Lower lobe of right lung (tissue), 2 donors: Measurements from ENCODE around the gene EFCAB7. TPM values are rescaled to one million over a fixed set of nuclear protein-coding genes. Genes with fewer than 3 reads are reported as not detected.

ENCODE experiments used
- ATAC-seq, 2 donors: fragments of 200-7000 bp; cut with Tn5 transposase; one replicate each; pipeline ENCODE4 v1.9.1; 2020 to 2022; ENCODE audit warnings: mild to moderate bottlenecking in 2 of 2, moderate library complexity in 2 of 2
- DNase-seq: peaks from one replicate; pipeline ENCODE4 v3.0.0-alpha.2; 2020
- H3K27ac ChIP-seq: fragments of 200-600 bp; one replicate; pipeline ENCODE4 v1.8.0; 2022
- H3K27me3 ChIP-seq: fragments of 200-600 bp; one replicate; pipeline ENCODE4 v1.8.0; 2022; ENCODE audit warnings: low read depth
- H3K36me3 ChIP-seq: fragments of 200-600 bp; one replicate; pipeline ENCODE4 v1.8.0; 2022; ENCODE audit warnings: mild to moderate bottlenecking
- H3K4me1 ChIP-seq: fragments of 200-600 bp; one replicate; pipeline ENCODE4 v1.8.0; 2022
- H3K4me3 ChIP-seq: fragments of 200-600 bp; one replicate; pipeline ENCODE4 v1.8.0; 2022; ENCODE audit warnings: mild to moderate bottlenecking
- H3K9me3 ChIP-seq: fragments of 200-600 bp; one replicate; pipeline ENCODE4 v1.8.0; 2022
- intact Hi-C: fragments of 100-400 bp; cut with DNase I; formaldehyde crosslinking; loops from one replicate; pipeline ENCODE4 v1.11.0; 2022
- total RNA-seq: library from RNA; stranded (reverse); fragmentation: NEBNext Ultra II Directional; extraction: Animal tissue kit (Norgen Biotek cat#: 25700); gene quantifications from one replicate; pipeline ENCODE4 v1.2.1, GENCODE V29; 2021
- TF ChIP-seq, protein P1 (sequence below): fragments of 200-600 bp; IDR thresholded peaks from one replicate; pipeline ENCODE4 v1.8.0; 2022; ENCODE audit warnings: antibody characterized with exemption, mild to moderate bottlenecking
- donor health status: DM: no; HTN: yes; CAD: no; lungs with severe emphysema.

Gene EFCAB7
- total RNA-seq, 1 donor from 2014 or later = 6.9 TPM

DNA sequence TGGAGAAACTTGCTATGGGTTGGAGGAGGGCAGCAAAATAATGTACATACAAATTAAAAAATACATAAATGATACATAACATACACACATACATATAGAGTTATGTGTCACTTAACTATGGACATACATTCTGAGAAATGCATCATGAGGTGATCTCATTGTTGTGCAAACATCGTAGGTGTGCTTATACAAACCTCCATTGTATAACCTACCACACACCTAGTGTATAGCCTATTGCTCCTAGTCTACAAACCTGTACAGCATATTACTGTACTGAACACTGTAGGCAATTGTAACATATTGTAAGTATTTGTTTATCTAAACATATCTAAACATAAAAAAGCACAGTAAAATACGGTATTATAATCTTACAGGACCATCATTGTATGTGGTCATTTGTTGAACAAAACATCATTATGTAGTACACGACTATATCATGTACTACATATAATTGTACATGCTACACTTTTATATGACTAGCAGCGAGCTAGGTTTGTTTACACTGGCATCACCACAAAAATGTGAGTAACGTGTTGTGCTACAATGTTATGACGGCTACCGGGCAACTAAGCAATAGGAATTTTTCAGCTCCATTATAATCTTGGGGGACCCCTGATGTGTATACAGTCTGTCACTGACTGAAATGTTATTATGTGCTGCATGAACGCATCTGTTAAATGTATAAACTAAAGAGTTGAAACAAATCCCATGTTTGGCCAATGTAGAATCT, 35.8 kb upstream of the EFCAB7 start:
- H3K36me3 ChIP-seq = no peaks in the 10 kb centered on the region
- no peak overlapping the region for H3K4me3 ChIP-seq
- no peaks in the 10 kb centered on the region for H3K4me1 ChIP-seq
- TF ChIP-seq, protein P1, sequence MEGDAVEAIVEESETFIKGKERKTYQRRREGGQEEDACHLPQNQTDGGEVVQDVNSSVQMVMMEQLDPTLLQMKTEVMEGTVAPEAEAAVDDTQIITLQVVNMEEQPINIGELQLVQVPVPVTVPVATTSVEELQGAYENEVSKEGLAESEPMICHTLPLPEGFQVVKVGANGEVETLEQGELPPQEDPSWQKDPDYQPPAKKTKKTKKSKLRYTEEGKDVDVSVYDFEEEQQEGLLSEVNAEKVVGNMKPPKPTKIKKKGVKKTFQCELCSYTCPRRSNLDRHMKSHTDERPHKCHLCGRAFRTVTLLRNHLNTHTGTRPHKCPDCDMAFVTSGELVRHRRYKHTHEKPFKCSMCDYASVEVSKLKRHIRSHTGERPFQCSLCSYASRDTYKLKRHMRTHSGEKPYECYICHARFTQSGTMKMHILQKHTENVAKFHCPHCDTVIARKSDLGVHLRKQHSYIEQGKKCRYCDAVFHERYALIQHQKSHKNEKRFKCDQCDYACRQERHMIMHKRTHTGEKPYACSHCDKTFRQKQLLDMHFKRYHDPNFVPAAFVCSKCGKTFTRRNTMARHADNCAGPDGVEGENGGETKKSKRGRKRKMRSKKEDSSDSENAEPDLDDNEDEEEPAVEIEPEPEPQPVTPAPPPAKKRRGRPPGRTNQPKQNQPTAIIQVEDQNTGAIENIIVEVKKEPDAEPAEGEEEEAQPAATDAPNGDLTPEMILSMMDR = no peak
- no peaks in the 10 kb centered on the region for H3K9me3 ChIP-seq
- intact Hi-C loops = no loop called here
- H3K27me3 ChIP-seq = no peaks in the 10 kb centered on the region
- H3K27ac ChIP-seq = no peak overlapping the region
- DNase-seq (no peak), ATAC-seq (peak; percentile 79 to 80)

- H3K36me3 ChIP-seq = no peaks in the 10 kb centered on the region
- TF ChIP-seq, protein P1 = no peak
- DNase-seq (no peak), ATAC-seq (no peak)
- H3K4me1 ChIP-seq = no peaks in the 10 kb centered on the region
- intact Hi-C loops = no loop called here
- no peaks in the 10 kb centered on the region for H3K9me3 ChIP-seq
- no peaks in the 10 kb centered on the region for H3K27me3 ChIP-seq
- H3K27ac ChIP-seq = no peak overlapping the region
- H3K4me3 ChIP-seq = no peak overlapping the region
These were observed 25.7 kb upstream of the EFCAB7 start for GRCh38 chr1:63497577-63497976.

DNA sequence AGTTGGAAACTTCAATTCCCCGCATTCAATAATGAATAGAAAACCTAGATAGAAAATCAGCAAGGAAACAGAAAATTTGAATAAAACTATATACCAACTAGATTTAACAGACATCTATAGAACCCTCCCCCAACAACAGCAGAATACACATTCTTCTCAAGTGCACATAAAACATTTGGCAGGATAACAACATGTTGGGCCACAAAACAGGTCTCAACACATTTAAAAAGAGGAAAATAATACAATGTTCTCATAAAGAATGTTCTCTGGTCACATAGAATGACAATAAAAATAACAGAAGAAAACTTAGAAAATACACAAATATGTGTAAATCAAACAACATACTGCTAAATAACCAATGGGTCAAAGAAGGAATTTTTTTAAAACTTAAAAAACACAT, 25.2 kb upstream of the EFCAB7 start:
- DNase-seq (no peak), ATAC-seq (no peak)
- Histone ChIP-seq H3K36me3 (no peaks in the 10 kb centered on the region), H3K4me1 (no peaks in the 10 kb centered on the region), H3K4me3 (no peak overlapping the region), H3K27ac (no peak overlapping the region), H3K9me3 (no peaks in the 10 kb centered on the region), H3K27me3 (no peaks in the 10 kb centered on the region)
- TF ChIP-seq, protein P1 = no peak
- intact Hi-C loops = no loop called here

DNA sequence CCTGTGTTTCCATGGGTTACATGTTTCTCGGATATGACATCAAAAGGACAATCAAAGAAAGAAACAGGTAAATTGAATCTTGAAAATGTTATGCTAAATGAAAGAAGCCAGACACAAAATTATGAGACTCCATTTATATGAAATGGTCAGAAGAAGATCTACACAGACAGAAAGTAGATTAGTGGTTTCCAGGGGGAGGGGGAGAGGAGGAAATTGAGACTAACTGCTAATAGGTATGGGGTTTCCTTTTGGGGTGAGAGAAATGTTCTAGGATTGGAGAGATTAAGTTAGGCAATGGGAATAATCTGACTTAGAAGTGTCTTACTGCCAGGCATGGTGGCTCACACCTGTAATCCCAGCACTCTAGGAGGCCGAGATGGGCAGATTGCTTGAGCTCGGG, 22.1 kb upstream of the EFCAB7 start:
- Histone ChIP-seq H3K27ac (no peak overlapping the region), H3K4me1 (no peaks in the 10 kb centered on the region)
- intact Hi-C loops = no loop called here

DNA sequence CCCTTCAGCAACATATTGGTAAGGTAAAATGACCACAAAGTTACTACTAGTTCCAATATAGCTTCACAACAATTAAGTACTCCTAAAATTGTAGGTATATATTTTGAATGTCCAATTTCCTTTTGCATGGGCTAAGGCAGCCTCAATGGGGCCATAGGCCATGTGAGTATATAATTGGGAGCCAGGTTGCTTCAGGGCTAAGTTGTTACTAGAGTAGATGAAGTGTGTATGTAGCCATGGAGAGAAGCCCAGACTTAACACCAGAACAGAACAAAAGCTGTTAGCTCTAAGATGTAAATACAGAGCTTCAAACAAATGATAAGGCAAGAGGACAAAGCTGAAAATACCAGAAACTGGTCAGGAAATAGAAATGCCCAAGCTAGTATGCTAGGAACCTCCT, 16.5 kb upstream of the EFCAB7 start:
- Histone ChIP-seq H3K4me3 (no peak overlapping the region), H3K9me3 (no peaks in the 10 kb centered on the region), H3K27ac (no peak overlapping the region), H3K36me3 (peaks cover 26% of the 10 kb centered on the region), H3K4me1 (no peaks in the 10 kb centered on the region), H3K27me3 (no peaks in the 10 kb centered on the region)
- TF ChIP-seq, protein P1 = no peak
- ATAC-seq (no peak), DNase-seq (no peak)
- intact Hi-C loops = no loop called here

More for the DNA sequence above, 22.1 kb upstream of the EFCAB7 start:
- no peaks in the 10 kb centered on the region for H3K27me3 ChIP-seq
- H3K9me3 ChIP-seq = no peaks in the 10 kb centered on the region
- ATAC-seq (no peak), DNase-seq (no peak)
- H3K4me3 ChIP-seq = no peak overlapping the region
- H3K36me3 ChIP-seq = peaks cover 2% of the 10 kb centered on the region
- TF ChIP-seq, protein P1 = no peak
